H1 (cell line): ENCODE data around the gene SGO1. TPM values are rescaled to one million over a fixed set of nuclear protein-coding genes. Genes with fewer than 3 reads are reported as not detected.

Source experiments
- CTCF ChIA-PET: fragments of 300-600 bp; sonication (Branson Sonifier 250); formaldehyde crosslinking; loops from one replicate; lab custom pipeline; 2021; ENCODE audit not compliant: partially characterized antibody; lab: Charles Lee
- POLR2A ChIA-PET: fragments of 300-600 bp; sonication (Branson Sonifier 250); formaldehyde crosslinking; loops from one replicate; lab custom pipeline; 2021; ENCODE audit warnings: inconsistent platforms; ENCODE audit not compliant: partially characterized antibody; lab: Charles Lee
- DNase-seq, 2 experiments: peaks; one replicate each; pipeline versions ENCODE4 v3.0.0 to v3.0.0-alpha.2; 2010 to 2022; ENCODE audit warnings: low spot score in 2 of 2, low read depth in 1 of 2, mixed read lengths in 1 of 2
- FAIRE-seq: peaks from 2 replicates; lab custom pipeline; 2011; peaks lifted over from hg19 to GRCh38; lab: Jason Lieb, UNC
- H2AFZ ChIP-seq: 2 replicates; pipeline ENCODE4 v1.8.1; 2012; ENCODE audit warnings: low read length, inconsistent platforms
- H2AK5ac ChIP-seq: 2 replicates; pipeline ENCODE4 v1.6.1; 2013; ENCODE audit warnings: low read depth, low read length
- H2BK120ac ChIP-seq: replicated peaks from 2 replicates; pipeline ENCODE3; 2013; ENCODE audit warnings: low read depth, low read length, inconsistent platforms
- H2BK12ac ChIP-seq: 2 replicates; pipeline ENCODE4 v1.6.1; 2013; ENCODE audit warnings: low read depth, low read length
- H2BK15ac ChIP-seq: 2 replicates; pipeline ENCODE4 v1.6.1; 2013; ENCODE audit warnings: low read length
- H2BK20ac ChIP-seq: 2 replicates; pipeline ENCODE4 v1.6.1; 2013; ENCODE audit warnings: low read length
- H2BK5ac ChIP-seq: 2 replicates; pipeline ENCODE4 v1.6.1; 2013; ENCODE audit warnings: low read depth, low read length
- H3K14ac ChIP-seq: 2 replicates; pipeline ENCODE4 v1.6.1; 2013; ENCODE audit warnings: inconsistent platforms; ENCODE audit not compliant: insufficient read length
- H3K18ac ChIP-seq: 2 replicates; pipeline ENCODE4 v1.6.1; 2013; ENCODE audit warnings: low read length; ENCODE audit errors: extremely low read depth
- H3K23ac ChIP-seq: 2 replicates; pipeline ENCODE4 v1.6.1; 2013; ENCODE audit warnings: inconsistent platforms; ENCODE audit not compliant: insufficient read length
- H3K23me2 ChIP-seq: 2 replicates; pipeline ENCODE4 v1.6.1; 2013; ENCODE audit warnings: low read depth, low read length
- H3K27ac ChIP-seq: 2 replicates; pipeline ENCODE4 v1.6.1; 2011; ENCODE audit warnings: low read depth, low read length, inconsistent platforms
- H3K27me3 ChIP-seq, 4 experiments: replicated peaks in 1 of 4; 1 replicate in 1 of 4; 2 replicates in 3 of 4; pipeline versions ENCODE4 v1.6.1 to v1.8.1; 2011 to 2013; ENCODE audit warnings: low read length in 3 of 4, mild to moderate bottlenecking in 3 of 4, inconsistent platforms in 2 of 4, mixed read lengths in 2 of 4, moderate library complexity in 1 of 4; ENCODE audit not compliant: control insufficient read depth in 3 of 4, insufficient read depth in 3 of 4; ENCODE audit errors: extremely low read depth in 1 of 4
- H3K36me3 ChIP-seq, 4 experiments: 2 replicates each; pipeline versions ENCODE4 v1.6.1 to v1.8.1; 2011 to 2013; ENCODE audit warnings: mild to moderate bottlenecking in 4 of 4, low read length in 3 of 4, moderate library complexity in 2 of 4, control low read depth in 1 of 4, inconsistent platforms in 1 of 4; ENCODE audit not compliant: insufficient read depth in 4 of 4, control insufficient read depth in 2 of 4
- H3K4ac ChIP-seq: replicated peaks from 2 replicates; pipeline ENCODE3; 2013; ENCODE audit warnings: low read length, low read depth, mixed read lengths, inconsistent platforms; ENCODE audit not compliant: insufficient read length
- H3K4me1 ChIP-seq, 4 experiments: replicated peaks in 1 of 4; 1 replicate in 1 of 4; 2 replicates in 3 of 4; pipeline versions ENCODE4 v1.6.1 to v1.8.1; 2011 to 2013; ENCODE audit warnings: low read length in 3 of 4, inconsistent platforms in 2 of 4, mixed read lengths in 1 of 4; ENCODE audit not compliant: insufficient read depth in 4 of 4, control insufficient read depth in 3 of 4
- H3K4me2 ChIP-seq, 2 experiments: 2 replicates each; pipeline versions ENCODE4 v1.6.1 to v1.8.1; 2011 to 2013; ENCODE audit warnings: low read depth in 2 of 2, low read length in 2 of 2, control low read depth in 1 of 2, inconsistent platforms in 1 of 2, mild to moderate bottlenecking in 1 of 2; ENCODE audit not compliant: insufficient read depth in 1 of 2
- H3K4me3 ChIP-seq, 4 experiments: fragments of 200-600, 300-600 bp in 1 of 4; sonication (generic), shearing (Covaris generic), sonication (Bioruptor Twin) in 1 of 4; 2 replicates each; pipeline versions ENCODE4 v1.5.1 to v1.8.1; 2011 to 2016; ENCODE audit warnings: low read length in 4 of 4, low read depth in 3 of 4, control low read depth in 2 of 4, inconsistent platforms in 2 of 4, mild to moderate bottlenecking in 2 of 4, mixed read lengths in 1 of 4, moderate library complexity in 1 of 4; ENCODE audit not compliant: insufficient read depth in 2 of 4; ENCODE audit errors: extremely low read depth in 1 of 4
- H3K56ac ChIP-seq: replicated peaks from 2 replicates; pipeline ENCODE3; 2013; ENCODE audit warnings: low read depth, mild to moderate bottlenecking, mixed read lengths, low read length, inconsistent platforms; ENCODE audit not compliant: insufficient read length
- H3K79me1 ChIP-seq: 2 replicates; pipeline ENCODE4 v1.6.1; 2013; ENCODE audit warnings: low read depth, low read length, control low read depth
- H3K79me2 ChIP-seq, 2 experiments: 2 replicates each; pipeline versions ENCODE4 v1.6.1 to v1.8.1; 2012 to 2013; ENCODE audit warnings: low read length in 2 of 2, mild to moderate bottlenecking in 2 of 2, inconsistent platforms in 1 of 2; ENCODE audit not compliant: insufficient read depth in 2 of 2, control insufficient read depth in 1 of 2
- H3K9ac ChIP-seq, 4 experiments: replicated peaks in 1 of 4; 1 replicate in 1 of 4; 2 replicates in 3 of 4; pipeline versions ENCODE4 v1.6.1 to v1.8.1; 2011 to 2013; ENCODE audit warnings: low read depth in 3 of 4, low read length in 3 of 4, control low read depth in 2 of 4, mild to moderate bottlenecking in 2 of 4, moderate library complexity in 2 of 4, inconsistent platforms in 1 of 4; ENCODE audit errors: extremely low read depth in 1 of 4
- H3K9me3 ChIP-seq, 2 experiments: 2 replicates each; pipeline versions ENCODE4 v1.6.1 to v1.8.1; 2012 to 2013; ENCODE audit warnings: mild to moderate bottlenecking in 2 of 2, moderate library complexity in 2 of 2, control low read depth in 1 of 2, inconsistent platforms in 1 of 2, low read depth in 1 of 2, low read length in 1 of 2, mixed read lengths in 1 of 2; ENCODE audit not compliant: insufficient read depth in 2 of 2
- H4K20me1 ChIP-seq, 2 experiments: replicated peaks in 1 of 2; 2 replicates each; pipeline versions ENCODE3 to v1.8.1; 2011 to 2013; ENCODE audit warnings: inconsistent platforms in 2 of 2, low read length in 2 of 2, mild to moderate bottlenecking in 1 of 2; ENCODE audit not compliant: insufficient read depth in 2 of 2, control insufficient read depth in 1 of 2
- H4K5ac ChIP-seq: 2 replicates; pipeline ENCODE4 v1.6.1; 2013; ENCODE audit warnings: low read length, low read depth, mixed read lengths, inconsistent platforms; ENCODE audit not compliant: insufficient read length
- H4K8ac ChIP-seq: 2 replicates; pipeline ENCODE4 v1.8.0; 2013; ENCODE audit warnings: mild to moderate bottlenecking, moderate library complexity, low read length, inconsistent platforms; ENCODE audit not compliant: insufficient read depth; ENCODE audit errors: extremely low read depth
- H4K91ac ChIP-seq: replicated peaks from 2 replicates; pipeline ENCODE3; 2013; ENCODE audit warnings: low read length, mixed read lengths, inconsistent platforms; ENCODE audit not compliant: insufficient read length
- ATF2 ChIP-seq: IDR thresholded peaks from 2 replicates; pipeline ENCODE4 v1.6.1; 2012; ENCODE audit warnings: low read length, inconsistent platforms
- CREB1 ChIP-seq: IDR thresholded peaks from 2 replicates; pipeline ENCODE4 v1.6.1; 2012; ENCODE audit warnings: inconsistent platforms
- EZH2 ChIP-seq: fragments of 200-600 bp; sonication (generic); IDR thresholded peaks from 2 replicates; pipeline ENCODE4 v1.7.1; 2012; ENCODE audit warnings: low read depth, mild to moderate bottlenecking, moderate library complexity, low read length, inconsistent platforms; ENCODE audit not compliant: severe bottlenecking
- GABPA ChIP-seq: IDR thresholded peaks from 2 replicates; pipeline ENCODE4 v1.6.1; 2011; ENCODE audit warnings: mild to moderate bottlenecking, low read length, moderate library complexity, borderline replicate concordance; ENCODE audit not compliant: insufficient read depth
- JUN ChIP-seq: IDR thresholded peaks from 2 replicates; pipeline ENCODE4 v1.6.1; 2011; ENCODE audit warnings: low read depth, mild to moderate bottlenecking, improper control_type of control experiment, low read length
- POLR2AphosphoS5 ChIP-seq: IDR thresholded peaks from 2 replicates; pipeline ENCODE4 v1.6.1; 2011; ENCODE audit warnings: low read depth, low read length
- SIX5 ChIP-seq: IDR thresholded peaks from 2 replicates; pipeline ENCODE4 v1.6.1; 2011; ENCODE audit warnings: mild to moderate bottlenecking, low read depth, low read length
- SRF ChIP-seq: IDR thresholded peaks from 2 replicates; pipeline ENCODE4 v1.6.1; 2011; ENCODE audit warnings: mild to moderate bottlenecking, low read depth, low read length, moderate library complexity
- TAF1 ChIP-seq: IDR thresholded peaks from 2 replicates; pipeline ENCODE4 v1.6.1; 2011; ENCODE audit warnings: mild to moderate bottlenecking, low read depth, low read length
- WGBS, 2 experiments: shearing (Covaris generic) in 1 of 2; methylation state at CpG; one replicate each; pipeline versions ENCODE4 v1.1.6 to v1.1.7; 2013 to 2015; ENCODE audit warnings: low lambda C conversion rate in 2 of 2, mixed read lengths in 2 of 2, inconsistent platforms in 1 of 2, low coverage in 1 of 2, missing lambda C conversion rate in 1 of 2; ENCODE audit not compliant: insufficient replicate concordance in 2 of 2, insufficient coverage in 1 of 2, insufficient read length in 1 of 2; ENCODE audit errors: extremely low coverage in 1 of 2, missing lambda C conversion rate in 1 of 2; 5-methylcytosine and 5-hydroxymethylcytosine counted together
- polyA plus RNA-seq, 7 experiments: library from polyadenylated mRNA; depleted of rRNA in 3 of 7; stranded (reverse) in 5 of 7; unstranded in 2 of 7; fragments of >200 nt in 5 of 7; fragments of 200-250 nt in 2 of 7; gene quantifications; 1 replicate in 5 of 7; 2 replicates in 1 of 7; 4 replicates in 1 of 7; pipeline versions ENCODE4 v1.2.1 to v1.2.3, GENCODE V29; 2011 to 2013; ENCODE audit warnings: missing spikeins in 2 of 7, mixed read lengths in 2 of 7
- total RNA-seq: library from RNA; stranded (reverse); fragmentation: NEBNext Ultra II Directional; extraction: Animal tissue kit (Norgen Biotek cat#: 25700); gene quantifications from 2 replicates; pipeline ENCODE4 v1.2.1, GENCODE V29; 2021

The SGO1 gene
- total and polyA plus RNA-seq, 2 of the 8 experiments (the other 6 are each of a cell fraction or from before 2014, with no cell fraction given): 6.9 to 36.4 TPM

- Histone ChIP-seq H3K56ac (no peak overlapping the region), H3K9me3 (no peaks in the 10 kb centered on the region), H2AK5ac (no peak overlapping the region), H2BK5ac (no peak overlapping the region), H3K4ac (no peak overlapping the region), H3K4me3 (no peak overlapping the region), H3K27ac (no peak overlapping the region), H3K79me2 (no peaks in the 10 kb centered on the region), H2BK15ac (no peak overlapping the region), H3K14ac (no peak overlapping the region), H3K23ac (no peak overlapping the region), H3K36me3 (no peaks in the 10 kb centered on the region), H4K8ac (no peak overlapping the region), H4K91ac (no peak overlapping the region), H3K18ac (no peak overlapping the region), H2AFZ (0 out of 2 replicates have a peak overlapping the region, but pooled peaks have one; percentile 30), H3K4me1 (no peaks in the 10 kb centered on the region), H3K23me2 (no peaks in the 10 kb centered on the region), H2BK20ac (no peak overlapping the region), H4K5ac (no peak overlapping the region), H3K27me3 (no peaks in the 10 kb centered on the region), H3K4me2 (no peak overlapping the region), H3K79me1 (no peaks in the 10 kb centered on the region), H2BK12ac (no peak overlapping the region), H2BK120ac (no peak overlapping the region), H4K20me1 (no peaks in the 10 kb centered on the region), H3K9ac (no peak overlapping the region)
- ChIA-PET POLR2A (no interaction called here), CTCF (interaction anchor here (0.9 kb wide), 1 partner anchor 9 kb away, joined by 3 read pairs; no protein-coding TSS in a partner anchor)
- FAIRE-seq (no peak), DNase-seq (no peak)
- TF ChIP-seq ATF2: no peak
- no peak for TF ChIP-seq TAF1
- no peak for TF ChIP-seq EZH2
- no peak for TF ChIP-seq JUN
- no peak for TF ChIP-seq GABPA
- no peak for TF ChIP-seq POLR2AphosphoS5
- TF ChIP-seq CREB1: no peak
- no peak for TF ChIP-seq SIX5
- no peak for TF ChIP-seq SRF
- 97% methylated on average over 2 of the region's 2 CpGs; no CpG with 5 or more reads in 1 of the 2 experiments for WGBS, 2 experiments
Measured at GRCh38 chr3:20232906-20233780, 47.1 kb upstream of the SGO1 start.
